NCI-H128 (cell line): ENCODE measurements around the gene ULBP1.
"Not testable (repeated sequence)": the region's sequence is repeated elsewhere in the genome, so short reads cannot be mapped to it uniquely, and the experiment has no call there.

Experiments used
- DNase-seq: peaks from one replicate; lab custom pipeline; 2025; ENCODE audit not compliant: unreplicated experiment; lab: John Stamatoyannopoulos, UW

Gene ULBP1

GRCh38 chr6:149963462-149964307 lies at the start of gene ULBP1:
Gene ULBP1, plus strand, starts transcription at chr6:149963943. Its CDS starts 107 bp downstream, at chr6:149964050.
- DNase-seq = peak; percentile 24

- DNase-seq = no peak
Measured at GRCh38 chr6:149915970-149916865, 47.5 kb upstream of the ULBP1 start.

- no peak for DNase-seq
Measured at GRCh38 chr6:149917679-149918078, 46.1 kb upstream of the ULBP1 start.

- DNase-seq = no peak
Measured at GRCh38 chr6:149918151-149918905, 45.4 kb upstream of the ULBP1 start.

- DNase-seq = not testable (repeated sequence)
Measured at GRCh38 chr6:149919126-149919833, 44.5 kb upstream of the ULBP1 start.

GRCh38 chr6:149919834-149920225 lies 43.9 kb upstream of the ULBP1 start:
- no peak for DNase-seq

- DNase-seq = no peak
Measured at GRCh38 chr6:149921361-149921760, 42.4 kb upstream of the ULBP1 start.

GRCh38 chr6:149922091-149922490 lies 41.7 kb upstream of the ULBP1 start:
- DNase-seq = not testable (repeated sequence)

- DNase-seq = peak; percentile 57
Measured at GRCh38 chr6:149922642-149923326, 41.0 kb upstream of the ULBP1 start, which contains the start of gene RAET1G. Gene RAET1G, minus strand, starts transcription at chr6:149923121. Its CDS starts 111 bp downstream, at chr6:149923010.

GRCh38 chr6:149923327-149923986 lies 40.3 kb upstream of the ULBP1 start:
- DNase-seq = no peak

- DNase-seq = no peak
Measured at GRCh38 chr6:149924206-149924932, 39.4 kb upstream of the ULBP1 start.

GRCh38 chr6:149924933-149925252 lies 38.9 kb upstream of the ULBP1 start:
- no peak for DNase-seq

- DNase-seq = no peak
Measured at GRCh38 chr6:149925253-149925973, 38.3 kb upstream of the ULBP1 start.

- peak; percentile 57 for DNase-seq
Measured at GRCh38 chr6:149925974-149926777, 37.6 kb upstream of the ULBP1 start.

GRCh38 chr6:149927025-149927424 lies 36.7 kb upstream of the ULBP1 start:
- not testable (repeated sequence) for DNase-seq

- no peak for DNase-seq
Measured at GRCh38 chr6:149929422-149929821, 34.3 kb upstream of the ULBP1 start.

- no peak for DNase-seq
Measured at GRCh38 chr6:149931501-149931900, 32.2 kb upstream of the ULBP1 start.
